HG02571 (cell line): Measurements from ENCODE around the gene IDNK.

Source experiments
- ATAC-seq: cut with Tn5 transposase; IDR thresholded peaks from one replicate; pipeline ENCODE4 v1.9.1; 2021; ENCODE audit warnings: mild to moderate bottlenecking, moderate library complexity; ENCODE audit not compliant: unreplicated experiment

Gene IDNK

DNA sequence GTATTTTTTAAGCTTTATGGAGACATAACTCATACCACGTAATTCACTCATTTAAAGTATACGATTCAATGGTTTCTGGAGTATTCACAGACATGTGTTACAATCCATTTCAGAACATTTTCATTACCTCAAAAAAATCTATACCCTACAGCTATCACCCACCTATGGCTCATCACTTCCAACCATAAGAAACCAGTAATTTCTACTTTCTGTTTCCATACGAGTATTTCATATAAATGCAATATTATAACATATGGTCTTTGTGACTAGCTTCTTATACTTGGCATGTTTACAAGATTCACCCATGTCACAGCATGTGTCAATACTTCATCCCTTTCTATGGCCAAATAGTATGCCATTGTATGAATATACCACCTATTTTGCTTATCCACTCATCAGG lies 66.0 kb downstream of the IDNK start:
- no peak for ATAC-seq

DNA sequence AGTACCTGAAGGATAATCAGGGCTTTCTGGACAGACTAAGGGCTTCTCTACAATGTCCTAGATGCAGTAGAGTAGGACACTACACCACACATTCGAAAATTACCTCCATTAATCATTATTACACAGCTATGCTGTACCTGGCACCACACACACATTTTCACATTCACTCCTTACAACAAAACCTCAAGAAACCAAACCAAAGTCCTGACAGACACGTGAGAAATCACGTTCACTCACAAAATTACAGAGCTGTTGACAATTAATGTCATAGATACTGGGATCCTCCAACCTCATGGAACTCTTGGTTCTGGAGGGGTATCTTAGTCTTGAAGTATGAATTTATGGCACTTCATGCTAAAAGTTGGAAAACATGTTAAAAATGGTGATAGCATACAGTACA lies 68.5 kb downstream of the IDNK start:
- ATAC-seq: no peak
